GM18519 (cell line): Measurements from ENCODE around the gene KRT72.

ENCODE experiments used
- ATAC-seq: cut with Tn5 transposase; IDR thresholded peaks from one replicate; pipeline ENCODE4 v1.9.1; 2021; ENCODE audit warnings: mild to moderate bottlenecking, moderate library complexity; ENCODE audit not compliant: unreplicated experiment, low FRiP score

The KRT72 gene

GRCh38 chr12:52551216-52551865 is 49.9 kb downstream of the KRT72 start:
- ATAC-seq = no peak

- ATAC-seq = no peak
Measured at GRCh38 chr12:52546126-52546525, 55.1 kb downstream of the KRT72 start.

DNA sequence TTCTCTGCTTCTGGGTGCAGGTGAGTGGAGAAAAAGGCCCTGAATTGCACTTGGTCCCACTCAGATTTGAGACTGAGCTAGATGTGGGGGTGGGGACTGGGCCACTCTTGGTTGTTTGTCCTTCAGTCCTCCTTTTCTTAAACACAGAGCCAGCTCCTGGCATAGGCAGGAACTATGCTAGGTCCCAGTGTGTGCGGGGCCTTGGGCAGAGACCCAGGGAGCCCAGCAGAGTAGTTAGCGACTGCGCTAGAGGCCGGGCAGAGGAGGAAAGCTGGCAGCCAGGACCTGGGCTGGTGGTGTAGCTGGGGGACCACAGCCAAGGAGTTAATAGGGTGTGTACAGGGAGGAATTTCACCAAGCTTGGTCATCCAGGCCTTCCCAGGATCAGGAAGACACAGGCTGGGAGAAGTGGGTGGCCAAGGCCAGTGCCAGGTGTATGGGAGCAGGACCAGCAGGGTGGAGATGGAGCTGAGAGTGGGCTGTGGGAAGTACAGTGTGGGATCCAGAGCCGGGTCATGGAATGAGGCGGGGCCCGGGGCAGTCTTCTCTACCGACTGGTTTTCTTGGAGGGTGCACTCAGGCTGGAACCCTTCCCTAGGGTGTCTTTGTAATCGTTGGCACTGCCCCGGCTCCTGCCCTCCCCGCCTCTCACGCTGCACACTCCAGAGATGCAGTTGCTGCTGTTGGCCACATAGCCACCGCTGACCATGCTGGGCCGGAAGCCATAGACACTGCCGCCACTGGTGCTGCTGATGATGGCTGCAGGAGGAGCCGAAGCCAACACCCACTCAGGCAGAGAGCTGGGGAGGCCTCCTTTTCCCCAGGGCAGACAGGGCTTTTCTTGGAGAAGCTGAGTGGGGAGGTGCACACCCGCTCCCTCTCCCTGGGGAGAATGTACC is 57.0 kb downstream of the KRT72 start:
- ATAC-seq = no peak

- no peak for ATAC-seq
Measured at GRCh38 chr12:52542785-52543318, 58.4 kb downstream of the KRT72 start.

- no peak for ATAC-seq
Measured at GRCh38 chr12:52542157-52542556, 59.1 kb downstream of the KRT72 start.

GRCh38 chr12:52541709-52542108 is 59.6 kb downstream of the KRT72 start:
- ATAC-seq = no peak

DNA sequence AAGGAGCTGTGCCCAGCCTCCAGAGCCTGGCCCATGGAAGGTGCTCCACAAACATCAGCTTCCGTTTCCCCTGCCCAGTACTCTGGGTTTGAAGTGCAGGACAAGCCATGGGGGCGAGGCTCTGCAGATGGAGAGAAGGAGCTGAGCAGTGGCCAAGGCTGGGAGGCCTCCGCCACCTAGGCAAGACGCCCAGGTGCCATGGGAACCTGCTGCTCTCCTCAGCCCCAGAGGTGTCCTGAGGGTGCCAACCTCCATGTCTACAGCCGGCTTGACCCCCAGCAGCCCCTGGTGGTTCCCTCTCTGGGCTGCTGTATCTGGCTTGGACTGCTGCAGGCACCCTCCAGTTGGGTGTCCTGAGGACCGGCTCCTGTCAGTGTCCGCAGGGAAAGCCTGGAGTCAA is 60.7 kb downstream of the KRT72 start:
- ATAC-seq = no peak

- no peak for ATAC-seq
Measured at GRCh38 chr12:52539821-52540173, 61.5 kb downstream of the KRT72 start.

DNA sequence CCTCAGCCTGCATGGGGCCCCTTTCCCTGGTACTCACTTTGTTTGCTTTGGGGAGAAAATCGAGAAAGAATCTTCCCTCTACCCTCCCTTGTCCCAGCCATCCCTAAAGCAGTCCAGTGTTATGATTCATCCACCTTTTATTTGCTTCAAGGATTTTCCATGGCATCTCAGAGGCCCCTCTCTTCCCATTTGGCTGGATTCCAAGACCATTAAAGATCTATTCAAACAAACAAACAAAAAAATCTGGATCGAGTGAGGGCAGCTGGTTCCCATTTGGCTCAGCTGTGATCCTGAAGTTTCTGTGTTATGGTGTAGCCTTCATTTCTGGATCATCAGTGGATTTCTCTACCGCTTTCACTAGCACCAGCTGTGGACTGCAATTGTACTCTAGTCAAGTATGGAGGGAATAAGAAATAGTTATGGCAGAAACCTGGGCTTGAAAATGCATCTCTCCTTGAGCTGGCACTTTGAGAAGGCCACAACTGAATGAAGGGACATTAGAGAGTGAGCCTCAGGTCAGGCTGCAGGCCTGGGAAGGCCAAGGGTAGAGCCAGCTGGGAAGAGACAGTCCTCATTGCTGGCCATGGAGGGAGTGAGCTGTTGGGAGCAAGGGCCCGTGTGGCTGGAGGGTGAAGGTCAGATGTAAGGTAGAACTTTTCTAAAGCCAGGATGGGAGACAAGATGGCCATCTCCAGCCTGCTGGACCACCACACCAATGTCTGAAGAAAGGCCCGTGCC is 62.0 kb downstream of the KRT72 start:
- ATAC-seq = no peak

GRCh38 chr12:52537101-52537500 is 64.2 kb downstream of the KRT72 start:
- ATAC-seq = no peak
